SIG-M5 treated with dmso at 0.1 percent for 504 hours (cell line): ENCODE data around the gene IL17RA.

Experiments
- DNase-seq: peaks from one replicate; lab custom pipeline; 2025; ENCODE audit not compliant: unreplicated experiment; lab: John Stamatoyannopoulos, UW

IL17RA gene

DNA sequence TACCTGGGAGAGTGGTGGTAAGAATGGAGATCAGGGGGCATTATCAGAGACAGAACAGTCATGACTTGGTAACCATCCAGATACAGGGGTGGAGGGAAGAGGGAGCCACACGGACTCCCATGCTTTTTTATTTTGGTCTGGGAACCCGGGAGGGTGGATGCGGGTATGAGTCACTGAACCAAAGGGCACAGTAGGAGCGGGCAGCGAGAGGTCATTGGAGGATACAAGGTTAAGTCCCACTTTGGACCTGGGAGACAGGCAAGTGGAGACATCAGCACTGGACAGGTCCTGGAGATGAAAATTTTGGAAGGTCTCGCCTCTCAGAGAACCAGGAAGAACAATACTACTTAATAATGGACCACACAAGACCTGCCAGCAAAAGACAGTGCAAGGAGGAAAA is 67.5 kb downstream of the IL17RA start:
- no peak for DNase-seq

DNA sequence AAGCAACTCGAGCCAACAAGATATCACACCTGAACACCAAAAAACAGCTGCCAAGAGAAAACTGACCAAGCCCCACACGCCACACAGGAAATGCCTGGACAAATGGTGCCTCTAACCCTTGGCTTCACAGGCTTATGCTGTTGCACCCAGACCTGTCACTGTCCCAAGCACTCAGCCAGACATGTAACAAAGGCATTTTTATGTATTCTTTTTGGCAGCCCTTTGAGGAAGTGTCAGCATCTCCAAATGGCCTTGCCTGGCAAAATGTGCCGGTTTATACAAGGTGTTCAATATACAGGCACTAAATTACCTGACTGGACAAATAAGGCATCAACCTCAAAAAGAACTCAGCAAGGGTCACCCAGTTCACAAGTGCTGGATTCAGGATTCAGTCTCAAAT is 68.2 kb downstream of the IL17RA start:
- no peak for DNase-seq

DNA sequence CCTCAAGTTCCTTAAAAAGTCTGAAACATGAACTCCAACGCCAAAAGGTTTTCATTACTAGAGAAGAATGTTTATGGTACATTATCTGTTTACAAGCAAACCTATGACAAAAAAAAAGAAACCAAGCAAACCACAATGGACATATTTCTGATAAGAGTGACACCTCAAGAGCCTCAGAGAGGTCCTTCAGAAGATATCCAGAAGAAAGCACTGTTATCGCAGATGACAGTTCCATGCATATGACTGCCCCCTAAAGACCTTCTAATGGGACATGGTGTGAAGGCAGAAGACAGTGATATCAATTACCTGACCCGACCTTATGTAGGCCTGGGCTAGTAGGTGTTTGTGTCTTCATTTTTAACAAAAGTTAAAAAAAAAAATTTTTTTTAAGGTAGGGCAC is 71.1 kb downstream of the IL17RA start:
- DNase-seq: peak; percentile 31

DNA sequence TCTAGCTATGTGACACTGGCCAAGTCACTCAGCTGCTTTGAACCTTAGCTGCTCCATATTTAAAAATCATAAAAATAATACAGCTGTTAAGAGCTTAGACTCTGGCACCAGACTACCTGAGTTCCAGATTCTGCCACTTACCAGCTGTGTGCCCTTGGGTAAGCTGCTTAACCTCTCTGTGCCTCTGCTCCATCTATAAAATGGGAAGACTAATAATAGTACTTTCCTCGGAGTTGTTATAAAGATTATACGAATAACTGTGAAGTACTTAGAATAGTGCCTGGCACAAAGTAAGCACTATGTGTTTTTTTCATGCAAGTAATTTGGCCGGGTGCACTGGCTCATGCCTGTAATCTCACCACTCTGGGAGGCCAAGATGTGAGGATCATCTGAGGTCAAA is 72.9 kb downstream of the IL17RA start:
- DNase-seq: no peak

DNA sequence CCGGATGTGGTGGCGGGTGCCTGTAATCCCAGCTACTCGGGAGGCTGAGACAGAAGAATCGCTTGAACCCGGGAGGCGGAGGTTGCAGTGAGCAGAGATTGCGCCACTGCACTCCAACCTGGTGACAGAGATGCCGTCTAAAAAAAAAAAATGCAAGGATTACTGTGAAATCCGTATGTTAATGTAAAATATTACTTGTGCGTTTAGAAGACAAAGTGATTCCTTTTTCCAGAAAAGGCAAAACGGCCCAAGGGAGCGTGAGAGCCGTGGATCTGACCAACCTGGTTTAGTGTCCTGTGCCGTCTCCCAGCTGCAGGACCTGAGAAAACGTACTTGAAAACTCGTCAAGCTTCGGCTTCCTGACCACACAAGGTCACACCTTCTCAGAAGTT is 73.4 kb downstream of the IL17RA start:
- DNase-seq: no peak

DNA sequence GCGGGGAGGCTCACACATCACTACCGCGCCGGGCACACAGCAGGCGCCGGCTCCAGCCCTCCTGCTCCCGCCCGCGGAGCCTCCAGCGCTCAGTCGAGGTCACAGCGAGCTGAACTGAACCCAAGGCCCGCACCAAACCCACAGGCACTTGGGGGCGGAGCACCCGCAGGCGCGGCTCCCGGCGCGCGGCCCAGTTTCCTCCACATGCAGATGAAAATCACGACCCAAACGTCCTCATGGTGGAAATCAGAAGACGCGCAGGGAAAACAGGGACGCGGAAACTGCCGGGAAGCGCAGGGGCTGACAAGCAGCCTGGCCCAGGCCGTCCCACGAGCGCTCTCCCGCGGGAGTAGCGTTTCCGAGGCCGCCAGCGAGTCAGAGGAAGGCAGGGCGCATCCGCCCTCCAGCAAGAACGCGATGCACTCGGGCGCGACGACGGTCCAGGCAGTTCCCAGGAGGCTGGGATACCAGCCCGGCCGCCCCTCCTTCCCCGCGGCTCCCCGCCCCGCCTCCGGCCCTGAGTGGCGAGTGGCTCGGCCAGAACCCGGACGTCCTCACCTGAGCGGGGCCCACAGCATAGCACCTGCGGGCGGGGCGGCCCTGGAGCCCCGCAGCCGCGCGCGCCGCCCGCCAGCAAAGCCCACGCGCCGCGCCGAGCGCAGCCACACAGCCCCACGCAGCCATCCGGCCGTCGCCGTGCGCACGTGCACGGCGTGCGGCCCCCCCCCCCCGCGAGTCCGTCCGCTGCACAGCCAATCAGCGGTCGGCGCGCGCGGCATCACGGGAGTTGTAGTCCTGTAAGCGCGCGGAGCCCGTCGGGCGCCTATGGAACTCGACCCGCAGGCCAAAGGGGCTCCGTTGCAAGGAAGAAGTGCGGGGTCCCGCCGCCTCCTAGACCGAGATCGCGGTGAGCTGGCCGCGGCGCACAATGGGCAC is 74.0 kb downstream of the IL17RA start, which contains the start of gene HDHD5:
Gene HDHD5, minus strand, starts transcription at position 710 of the 936 bp plus-strand sequence. Its CDS starts 26 bp downstream, at position 684.
- DNase-seq: peak; percentile 80

DNA sequence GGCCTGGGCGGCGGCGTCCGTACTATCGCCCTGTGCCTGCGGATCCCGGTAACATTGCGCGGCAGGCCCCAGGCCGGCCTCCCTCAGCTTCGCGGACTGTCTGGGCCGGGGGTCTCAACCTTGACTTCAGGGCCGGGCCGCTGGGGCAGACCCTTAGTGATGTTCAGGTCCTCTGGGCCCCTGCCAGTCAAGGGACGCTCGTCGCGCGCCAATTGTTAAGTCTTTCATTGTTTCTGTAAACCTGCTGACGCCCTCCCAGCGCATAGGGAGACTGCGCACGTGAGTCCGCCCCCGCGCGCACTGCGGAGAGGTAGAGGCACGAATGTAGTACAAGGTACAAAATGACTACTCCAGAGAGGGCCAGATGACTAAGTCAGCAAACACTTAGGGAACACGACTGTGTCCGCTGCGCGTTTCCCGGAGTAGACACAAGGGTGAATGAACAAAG is 74.7 kb downstream of the IL17RA start:
- no peak for DNase-seq

DNA sequence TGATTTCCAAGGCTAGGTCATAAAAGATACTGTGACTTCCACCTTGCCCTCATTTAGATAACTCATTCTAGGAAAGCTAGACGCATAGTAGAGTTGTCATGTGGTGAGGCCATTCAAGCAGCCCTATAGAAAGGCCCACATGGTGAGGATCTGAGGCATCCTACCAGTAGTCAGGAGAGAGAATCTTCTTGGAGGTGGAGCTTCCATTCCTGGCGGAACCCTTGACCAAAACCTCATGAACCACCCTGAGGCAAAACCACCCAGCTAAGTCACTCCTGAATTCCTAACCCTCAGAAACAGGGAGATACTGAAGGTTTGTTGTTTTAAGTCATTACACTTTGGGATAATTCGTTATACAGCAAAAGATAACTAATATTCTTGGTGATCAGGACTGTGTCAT is 77.2 kb downstream of the IL17RA start:
- DNase-seq: no peak

DNA sequence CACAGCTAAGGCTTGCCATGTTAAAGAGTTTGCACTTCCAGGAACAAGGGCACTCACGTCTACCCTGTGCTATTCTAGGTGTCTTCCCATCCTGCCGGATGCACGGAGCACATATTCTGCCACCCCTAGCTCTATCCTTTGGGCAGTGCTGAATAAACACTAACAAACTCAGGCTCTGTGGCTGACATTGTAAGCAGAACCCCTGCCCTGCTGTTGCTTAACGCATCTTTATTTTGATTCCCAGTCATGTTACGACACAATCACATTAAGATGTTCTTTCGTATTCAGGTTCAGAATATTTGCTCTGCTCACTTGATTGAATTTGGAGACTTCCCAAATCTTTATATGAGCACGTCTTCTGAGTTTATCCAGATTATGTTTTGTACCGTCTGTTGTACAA is 77.9 kb downstream of the IL17RA start:
- no peak for DNase-seq

DNA sequence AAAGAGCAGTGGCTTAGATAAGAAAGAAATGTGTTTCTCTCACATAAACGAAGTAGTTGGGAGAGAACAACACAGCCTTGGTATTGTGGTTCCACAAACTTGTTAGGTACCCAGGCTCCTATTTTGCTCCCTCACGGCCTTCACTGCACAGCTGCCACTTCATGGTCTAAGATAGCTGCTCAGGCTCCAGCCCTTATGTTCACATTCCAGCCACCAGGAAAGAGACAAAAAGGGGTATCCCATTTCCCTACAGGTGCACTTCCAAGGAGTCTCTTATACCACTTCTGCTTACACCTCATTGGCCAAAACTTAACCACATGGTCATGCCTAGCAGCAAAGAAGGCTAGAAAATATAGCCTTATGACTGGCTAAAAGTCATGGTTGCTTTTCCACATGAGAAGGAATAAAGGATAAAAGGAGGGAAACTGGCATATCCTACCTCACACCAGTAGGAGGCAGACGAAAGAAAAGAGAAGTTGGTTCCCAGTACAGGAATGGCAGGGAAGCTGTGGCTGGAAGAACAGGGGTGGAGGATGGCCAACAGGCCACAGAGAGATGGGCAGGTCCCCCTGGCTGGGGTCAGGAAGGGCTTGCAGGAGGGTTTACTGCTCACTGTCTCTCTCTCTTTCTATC is 79.7 kb downstream of the IL17RA start:
- DNase-seq: no peak
